Measurements from ENCODE around the gene VEGFB. TPM values are rescaled to one million over a fixed set of nuclear protein-coding genes. Genes with fewer than 3 reads are reported as not detected.
A peak's percentile ranks its signal among the peaks of the same experiment; 100 is the strongest.
"Not testable (repeated sequence)": the region's sequence is repeated elsewhere in the genome, so short reads cannot be mapped to it uniquely, and the experiment has no call there.

Gene VEGFB
- total RNA-seq, 1 experiment from 2014 or later, result 43.4 TPM

DNA sequence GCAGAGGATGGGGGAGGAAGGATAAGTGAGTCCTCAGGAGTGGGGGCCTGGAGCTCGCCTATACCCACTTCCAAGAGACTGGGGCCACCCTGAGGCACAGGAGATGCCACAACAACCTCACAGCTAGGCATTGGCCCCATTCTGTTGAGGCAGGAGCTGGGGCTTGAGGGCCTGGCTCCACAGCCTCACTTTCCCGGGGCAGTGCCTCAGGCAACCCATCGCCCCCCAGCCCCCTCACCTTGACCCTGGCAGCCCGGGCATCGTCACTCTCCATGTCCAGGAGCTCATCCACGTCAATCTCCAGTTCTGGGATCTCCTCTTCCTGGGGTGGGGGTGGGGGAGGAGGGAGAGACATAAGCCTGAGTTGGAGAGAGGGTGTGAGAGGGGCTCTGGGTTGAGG, 10.6 kb downstream of the VEGFB start:
- H3K4me1 ChIP-seq (ENCODE audit: low read length), result peaks cover 53% of the 10 kb centered on the region
- peaks cover 4% of the 10 kb centered on the region; the same call in 1 of the 2 replicates for H3K36me3 ChIP-seq (ENCODE audit: insufficient read depth, low read length)
- peak; percentile 40 for DNase-seq
- H2AFZ ChIP-seq (ENCODE audit: low read length), result no peak overlapping the region
- no peaks in the 10 kb centered on the region for H3K27me3 ChIP-seq (ENCODE audit: low read length)
- no peaks in the 10 kb centered on the region for H3K9me3 ChIP-seq (ENCODE audit: low read length)
- H3K79me2 ChIP-seq (ENCODE audit: low read length), result peaks cover 30% of the 10 kb centered on the region
- H3K27ac ChIP-seq (ENCODE audit: low read length), result peak overlapping the region; percentile 88
- H3K4me2 ChIP-seq (ENCODE audit: low read depth, low read length, poor library complexity, severe bottlenecking), result peak overlapping the region; percentile 88
- H3K9ac ChIP-seq (ENCODE audit: low read length), result peak overlapping the region; percentile 96
- no peaks in the 10 kb centered on the region for H3K9me2 ChIP-seq (replicated peaks; ENCODE audit: insufficient read depth, low read length)
- peaks cover 6% of the 10 kb centered on the region; the same call in 1 of the 2 replicates for H4K20me1 ChIP-seq (ENCODE audit: insufficient read depth, low read depth, low read length)
- peak overlapping the region; percentile 97 for H3K4me3 ChIP-seq (ENCODE audit: low read length)

GRCh38 chr11:64245401-64245796, 11.0 kb downstream of the VEGFB start:
- peak overlapping the region; percentile 88 for H3K27ac ChIP-seq (ENCODE audit: low read length)
- H3K4me1 ChIP-seq (ENCODE audit: low read length), result peaks cover 49% of the 10 kb centered on the region
- H4K20me1 ChIP-seq (ENCODE audit: insufficient read depth, low read depth, low read length), result peaks cover 6% of the 10 kb centered on the region; the same call in 1 of the 2 replicates
- H3K9me3 ChIP-seq (ENCODE audit: low read length), result no peaks in the 10 kb centered on the region
- H3K79me2 ChIP-seq (ENCODE audit: low read length), result peaks cover 30% of the 10 kb centered on the region
- H3K36me3 ChIP-seq (ENCODE audit: insufficient read depth, low read length), result peaks cover 4% of the 10 kb centered on the region; the same call in 1 of the 2 replicates
- no peaks in the 10 kb centered on the region for H3K27me3 ChIP-seq (ENCODE audit: low read length)
- peak overlapping the region; percentile 97 for H3K4me3 ChIP-seq (ENCODE audit: low read length)
- DNase-seq, result peak; percentile 76
- H2AFZ ChIP-seq (ENCODE audit: low read length), result no peak overlapping the region
- H3K9me2 ChIP-seq (replicated peaks; ENCODE audit: insufficient read depth, low read length), result no peaks in the 10 kb centered on the region
- peak overlapping the region; percentile 96 for H3K9ac ChIP-seq (ENCODE audit: low read length)
- peak overlapping the region; percentile 88 for H3K4me2 ChIP-seq (ENCODE audit: low read depth, low read length, poor library complexity, severe bottlenecking)

- H3K4me2 ChIP-seq (ENCODE audit: low read depth, low read length, poor library complexity, severe bottlenecking), result peak overlapping the region; percentile 88
- H4K20me1 ChIP-seq (ENCODE audit: insufficient read depth, low read depth, low read length), result peaks cover 6% of the 10 kb centered on the region; the same call in 1 of the 2 replicates
- H3K9ac ChIP-seq (ENCODE audit: low read length), result peak overlapping the region; percentile 96
- H3K9me3 ChIP-seq (ENCODE audit: low read length), result no peaks in the 10 kb centered on the region
- H3K27ac ChIP-seq (ENCODE audit: low read length), result peak overlapping the region; percentile 88
- peaks cover 4% of the 10 kb centered on the region; the same call in 1 of the 2 replicates for H3K36me3 ChIP-seq (ENCODE audit: insufficient read depth, low read length)
- H3K27me3 ChIP-seq (ENCODE audit: low read length), result no peaks in the 10 kb centered on the region
- no peaks in the 10 kb centered on the region for H3K9me2 ChIP-seq (replicated peaks; ENCODE audit: insufficient read depth, low read length)
- peak overlapping the region; percentile 97 for H3K4me3 ChIP-seq (ENCODE audit: low read length)
- DNase-seq, result peak; percentile 86
- no peak overlapping the region for H2AFZ ChIP-seq (ENCODE audit: low read length)
- H3K79me2 ChIP-seq (ENCODE audit: low read length), result peaks cover 30% of the 10 kb centered on the region
- peaks cover 53% of the 10 kb centered on the region for H3K4me1 ChIP-seq (ENCODE audit: low read length)
These were observed 11.6 kb downstream of the VEGFB start for GRCh38 chr11:64245797-64246620.

- peak overlapping the region; percentile 97; the same call in 1 of the 2 replicates for H3K4me3 ChIP-seq (ENCODE audit: low read length)
- H3K4me1 ChIP-seq (ENCODE audit: low read length), result peaks cover 56% of the 10 kb centered on the region
These were observed 12.2 kb downstream of the VEGFB start for GRCh38 chr11:64246621-64246870.

GRCh38 chr11:64246871-64247728, 12.7 kb downstream of the VEGFB start, which contains the start of gene PPP1R14B:
Gene PPP1R14B (minus strand): TSS chr11:64246943. CDS start chr11:64246673, 270 bp downstream.
- H3K4me3 ChIP-seq (ENCODE audit: low read length), result peak within 1 kb of the TSS; percentile 97
- peaks cover 60% of the 10 kb centered on the region for H3K4me1 ChIP-seq (ENCODE audit: low read length)
- peak within 1 kb of the TSS; percentile 88 for H3K27ac ChIP-seq (ENCODE audit: low read length)
- no peaks in the 10 kb centered on the region for H3K27me3 ChIP-seq (ENCODE audit: low read length)
- H4K20me1 ChIP-seq (ENCODE audit: insufficient read depth, low read depth, low read length), result peaks cover 6% of the 10 kb centered on the region; the same call in 1 of the 2 replicates
- H3K9ac ChIP-seq (ENCODE audit: low read length), result peak within 1 kb of the TSS; percentile 96
- peak within 1 kb of the TSS; percentile 100 for H3K4me2 ChIP-seq (ENCODE audit: low read depth, low read length, poor library complexity, severe bottlenecking)
- H3K9me2 ChIP-seq (replicated peaks; ENCODE audit: insufficient read depth, low read length), result no peaks in the 10 kb centered on the region
- H3K36me3 ChIP-seq (ENCODE audit: insufficient read depth, low read length), result peaks cover 4% of the 10 kb centered on the region; the same call in 1 of the 2 replicates
- DNase-seq, result peak; percentile 93
- no peaks in the 10 kb centered on the region for H3K9me3 ChIP-seq (ENCODE audit: low read length)
- H2AFZ ChIP-seq (ENCODE audit: low read length), result peak within 1 kb of the TSS; percentile 91; the same call in 1 of the 2 replicates
- peaks cover 33% of the 10 kb centered on the region for H3K79me2 ChIP-seq (ENCODE audit: low read length)

More at GRCh38 chr11:64246621-64246870, 12.2 kb downstream of the VEGFB start:
- Histone ChIP-seq H3K4me2 (ENCODE audit: low read depth, low read length, poor library complexity, severe bottlenecking) (peak overlapping the region; percentile 88), H3K79me2 (ENCODE audit: low read length) (peaks cover 30% of the 10 kb centered on the region), H3K9ac (ENCODE audit: low read length) (peak overlapping the region; percentile 96)
- not testable (repeated sequence) for H3K36me3 ChIP-seq (ENCODE audit: insufficient read depth, low read length); DNase-seq; H3K9me3 ChIP-seq (ENCODE audit: low read length); H3K27me3 ChIP-seq (ENCODE audit: low read length); H2AFZ ChIP-seq (ENCODE audit: low read length); H4K20me1 ChIP-seq (ENCODE audit: insufficient read depth, low read depth, low read length); H3K27ac ChIP-seq (ENCODE audit: low read length); H3K9me2 ChIP-seq (replicated peaks; ENCODE audit: insufficient read depth, low read length)

DNA sequence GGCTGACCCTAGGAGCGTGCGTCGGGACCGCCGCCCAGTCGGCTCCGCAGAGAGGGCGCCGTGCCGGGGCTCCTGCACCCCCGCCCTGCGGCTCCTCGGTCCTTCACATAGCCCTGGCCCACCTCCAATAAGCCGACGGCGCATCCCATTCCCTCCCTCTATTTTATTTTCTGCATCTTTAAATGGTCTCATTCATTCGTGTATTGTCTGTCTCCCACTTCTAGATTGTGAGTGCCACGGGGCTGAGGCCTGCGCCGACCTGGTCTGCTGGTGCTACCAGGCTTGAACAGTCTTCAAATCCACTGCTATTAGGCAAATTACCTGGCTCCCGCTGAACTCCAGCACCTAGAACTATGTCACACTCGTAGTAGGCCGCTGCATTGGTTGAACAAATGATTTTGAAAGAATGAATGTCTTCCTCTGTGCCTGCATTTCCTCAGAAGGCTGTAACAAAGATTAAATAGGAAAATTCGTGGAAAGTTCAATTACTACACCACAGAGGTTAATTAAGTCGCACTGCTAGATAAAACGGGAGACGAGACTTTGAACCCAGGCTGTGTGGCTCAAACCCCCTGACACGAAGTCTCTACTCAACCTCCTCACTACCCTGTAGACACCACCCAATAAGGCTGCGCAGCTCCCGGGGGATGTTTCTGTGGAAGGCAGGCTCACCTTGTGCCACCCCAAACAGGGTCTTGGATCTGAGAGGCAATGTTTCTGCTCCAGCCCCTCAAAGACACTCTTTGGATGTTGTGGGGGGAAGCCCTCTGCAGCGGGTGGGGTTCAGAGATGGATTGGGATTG, 13.5 kb downstream of the VEGFB start:
- H3K9me2 ChIP-seq (replicated peaks; ENCODE audit: insufficient read depth, low read length), result no peaks in the 10 kb centered on the region
- peak overlapping the region; percentile 100 for H3K4me2 ChIP-seq (ENCODE audit: low read depth, low read length, poor library complexity, severe bottlenecking)
- H3K4me3 ChIP-seq (ENCODE audit: low read length), result peak overlapping the region; percentile 81; the same call in 1 of the 2 replicates
- no peak overlapping the region for H2AFZ ChIP-seq (ENCODE audit: low read length)
- no peak overlapping the region for H3K27ac ChIP-seq (ENCODE audit: low read length)
- H3K79me2 ChIP-seq (ENCODE audit: low read length), result peaks cover 30% of the 10 kb centered on the region
- peak; percentile 49 for DNase-seq
- no peak overlapping the region for H3K9ac ChIP-seq (ENCODE audit: low read length)
- peaks cover 60% of the 10 kb centered on the region for H3K4me1 ChIP-seq (ENCODE audit: low read length)
- H4K20me1 ChIP-seq (ENCODE audit: insufficient read depth, low read depth, low read length), result peaks cover 6% of the 10 kb centered on the region; the same call in 1 of the 2 replicates
- H3K9me3 ChIP-seq (ENCODE audit: low read length), result no peaks in the 10 kb centered on the region
- H3K36me3 ChIP-seq (ENCODE audit: insufficient read depth, low read length), result peaks cover 4% of the 10 kb centered on the region; the same call in 1 of the 2 replicates
- no peaks in the 10 kb centered on the region for H3K27me3 ChIP-seq (ENCODE audit: low read length)

GRCh38 chr11:64248578-64248977, 14.2 kb downstream of the VEGFB start:
- Histone ChIP-seq H4K20me1 (ENCODE audit: insufficient read depth, low read depth, low read length) (peaks cover 6% of the 10 kb centered on the region; the same call in 1 of the 2 replicates), H3K36me3 (ENCODE audit: insufficient read depth, low read length) (peaks cover 3% of the 10 kb centered on the region; the same call in 1 of the 2 replicates), H2AFZ (ENCODE audit: low read length) (no peak overlapping the region), H3K9ac (ENCODE audit: low read length) (no peak overlapping the region), H3K4me1 (ENCODE audit: low read length) (peaks cover 59% of the 10 kb centered on the region), H3K4me3 (ENCODE audit: low read length) (no peak overlapping the region), H3K4me2 (ENCODE audit: low read depth, low read length, poor library complexity, severe bottlenecking) (no peak overlapping the region), H3K9me2 (replicated peaks; ENCODE audit: insufficient read depth, low read length) (no peaks in the 10 kb centered on the region), H3K27me3 (ENCODE audit: low read length) (no peaks in the 10 kb centered on the region), H3K9me3 (ENCODE audit: low read length) (no peaks in the 10 kb centered on the region), H3K79me2 (ENCODE audit: low read length) (peaks cover 26% of the 10 kb centered on the region), H3K27ac (ENCODE audit: low read length) (no peak overlapping the region)
- no peak for DNase-seq

Data from Karpas-422 (cell line).